Activated CD8-positive, alpha-beta memory T cell treated with anti-CD3 and anti-CD28 coated beads, Interleukin-2, amount 50 U/mL, for 24 hours (primary cell): ENCODE measurements around the gene ASXL1.

Experiments
- DNase-seq: peaks from one replicate; pipeline ENCODE4 v3.0.0-alpha.2; 2020; ENCODE audit errors: extremely low read depth

The ASXL1 gene

GRCh38 chr20:32480371-32481241 lies 122.5 kb downstream of the ASXL1 start:
- no peak for DNase-seq

- no peak for DNase-seq
Observed at GRCh38 chr20:32481311-32482142, 123.4 kb downstream of the ASXL1 start.

GRCh38 chr20:32482143-32482441 lies 124.0 kb downstream of the ASXL1 start:
- no peak for DNase-seq

- no peak for DNase-seq
Observed at GRCh38 chr20:32482442-32483261, 124.5 kb downstream of the ASXL1 start.

GRCh38 chr20:32483351-32484224 lies 125.5 kb downstream of the ASXL1 start:
- DNase-seq = no peak

- no peak for DNase-seq
Observed at GRCh38 chr20:32484225-32484957, 126.3 kb downstream of the ASXL1 start.

GRCh38 chr20:32484958-32485769 lies 127.0 kb downstream of the ASXL1 start:
- DNase-seq = peak; percentile 54

- DNase-seq = no peak
Observed at GRCh38 chr20:32485770-32486478, 127.8 kb downstream of the ASXL1 start.

GRCh38 chr20:32487381-32487780 lies 129.2 kb downstream of the ASXL1 start:
- DNase-seq = no peak

- no peak for DNase-seq
Observed at GRCh38 chr20:32488066-32488838, 130.1 kb downstream of the ASXL1 start.
